Activated CD4-positive, CD25-positive, alpha-beta regulatory T cell treated with anti-CD3 and anti-CD28 coated beads, Interleukin-2, amount 50 U/mL, for 24 hours (primary cell): ENCODE data around the gene OR4L1.
"Not testable (repeated sequence)": the region's sequence is repeated elsewhere in the genome, so short reads cannot be mapped to it uniquely, and the experiment has no call there.

Experiments used
- ATAC-seq, 2 donors: fragments of 150-1000 bp; cut with Tn5 transposase; one replicate each; pipeline ENCODE4 v1.10.0; 2021; ENCODE audit warnings: mild to moderate bottlenecking in 1 of 2, moderate library complexity in 1 of 2

The OR4L1 gene, protein sequence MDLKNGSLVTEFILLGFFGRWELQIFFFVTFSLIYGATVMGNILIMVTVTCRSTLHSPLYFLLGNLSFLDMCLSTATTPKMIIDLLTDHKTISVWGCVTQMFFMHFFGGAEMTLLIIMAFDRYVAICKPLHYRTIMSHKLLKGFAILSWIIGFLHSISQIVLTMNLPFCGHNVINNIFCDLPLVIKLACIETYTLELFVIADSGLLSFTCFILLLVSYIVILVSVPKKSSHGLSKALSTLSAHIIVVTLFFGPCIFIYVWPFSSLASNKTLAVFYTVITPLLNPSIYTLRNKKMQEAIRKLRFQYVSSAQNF

DNA sequence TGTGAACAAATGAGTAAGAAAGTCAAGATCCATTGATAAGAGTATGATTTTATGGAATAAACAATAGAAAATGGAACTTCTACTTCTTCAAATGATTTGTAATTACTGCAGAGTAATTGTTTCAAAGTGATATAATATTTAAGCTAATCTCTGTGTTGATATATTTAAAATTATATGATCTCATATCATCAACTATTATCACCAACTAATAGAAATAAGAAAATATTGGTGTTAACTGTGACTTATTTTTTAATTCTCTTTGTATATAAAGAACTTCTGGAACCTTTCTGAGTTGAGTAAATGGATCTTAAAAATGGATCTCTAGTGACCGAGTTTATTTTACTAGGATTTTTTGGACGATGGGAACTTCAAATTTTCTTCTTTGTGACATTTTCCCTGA lies at the start of gene OR4L1:
OR4L1 (plus strand) TSS at position 301 of the 400 bp plus-strand sequence; CDS start at position 301, 0 bp downstream.
- ATAC-seq: no peak

DNA sequence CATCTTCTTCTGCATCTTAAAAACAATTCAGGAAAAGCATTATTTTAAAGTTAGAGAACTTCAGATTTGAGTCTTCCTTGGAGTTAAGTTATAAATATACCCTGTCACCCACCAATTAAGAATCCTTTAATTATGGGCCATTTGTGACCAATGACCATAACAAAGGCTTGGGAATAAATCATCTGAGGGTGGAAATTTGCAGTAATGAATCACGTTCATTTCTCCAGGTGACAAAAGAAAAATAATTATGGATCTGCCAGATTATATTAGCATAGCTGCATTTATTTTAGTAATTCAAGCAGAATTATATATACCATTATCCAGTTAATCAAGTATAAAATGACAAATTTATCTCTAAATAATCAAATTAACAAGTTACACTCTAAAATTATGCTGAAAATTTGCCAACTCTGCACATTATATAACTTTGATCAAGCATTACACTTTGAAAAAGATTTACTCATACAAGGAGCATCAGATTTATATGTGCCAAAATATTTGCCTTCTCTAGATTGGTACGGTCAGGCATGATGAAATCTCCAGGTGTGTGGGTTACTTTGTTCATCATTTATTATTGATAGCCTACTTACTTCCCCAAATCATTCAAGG lies 40.5 kb upstream of the OR4L1 start, which contains the start of gene OR4K14:
OR4K14 (minus strand) TSS at position 51 of the 609 bp plus-strand sequence. CDS start 4,114 bp downstream, outside the sequence.
- no peak for ATAC-seq

DNA sequence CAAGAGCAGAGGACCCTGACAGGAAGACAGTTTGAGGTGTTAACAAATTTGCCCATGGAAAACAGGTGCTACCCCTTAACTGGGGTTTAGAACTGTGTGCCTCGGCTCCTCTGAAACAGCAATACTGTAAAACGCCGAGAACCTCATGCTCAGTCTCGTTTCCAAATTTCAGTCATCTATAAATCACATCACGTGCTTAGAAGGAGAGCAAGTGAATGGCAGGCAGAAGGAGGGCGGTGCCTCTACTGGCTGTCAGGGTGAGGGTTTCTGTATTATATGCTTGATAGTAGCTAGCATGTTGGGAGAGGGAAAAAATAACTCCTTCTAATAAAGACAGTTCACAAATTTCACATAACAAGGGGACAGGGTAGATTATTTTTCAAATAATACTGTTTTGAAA lies 28.8 kb upstream of the OR4L1 start:
- ATAC-seq: no peak

DNA sequence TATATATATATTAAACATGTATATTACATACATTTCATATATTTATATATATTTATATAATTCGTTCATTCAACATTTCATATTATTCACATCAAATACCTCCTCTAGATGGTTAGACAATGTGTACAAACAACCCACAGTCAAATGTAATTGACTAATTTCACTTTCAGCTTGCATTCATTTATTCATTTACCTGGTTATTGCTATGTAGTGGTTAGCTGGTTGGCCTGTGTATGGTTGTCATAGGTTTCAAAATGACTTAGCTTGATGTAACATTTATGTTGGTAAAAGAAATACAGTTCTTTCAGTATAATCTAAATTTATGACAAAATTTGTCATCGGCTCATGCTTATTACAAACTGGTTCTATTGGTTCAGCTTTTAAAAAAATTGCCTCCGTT lies 24.4 kb upstream of the OR4L1 start:
- ATAC-seq: peak in 1 of 2 donors; percentile 25

DNA sequence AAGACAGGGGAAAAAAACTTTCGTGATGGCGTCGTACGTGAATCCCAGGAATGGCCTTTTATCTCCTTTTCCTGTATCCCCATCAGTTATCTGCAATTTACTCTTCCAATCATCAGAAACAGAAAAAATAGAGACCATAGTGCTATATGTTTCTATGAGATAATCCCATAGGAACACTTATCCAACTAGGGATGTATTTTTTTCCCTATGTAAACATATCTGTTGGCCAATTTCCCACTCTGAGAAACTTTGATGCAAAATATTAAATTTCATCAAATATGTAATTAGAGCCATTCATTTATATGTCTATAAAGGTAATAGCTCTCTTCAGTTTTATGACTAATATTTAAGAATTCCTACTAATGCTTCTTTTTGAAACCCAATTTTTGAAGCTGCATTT lies 23.9 kb upstream of the OR4L1 start, which contains the start of gene OR4K13:
OR4K13 (minus strand) TSS at position 101 of the 400 bp plus-strand sequence. CDS start 1,280 bp downstream, outside the sequence.
- ATAC-seq: no peak

DNA sequence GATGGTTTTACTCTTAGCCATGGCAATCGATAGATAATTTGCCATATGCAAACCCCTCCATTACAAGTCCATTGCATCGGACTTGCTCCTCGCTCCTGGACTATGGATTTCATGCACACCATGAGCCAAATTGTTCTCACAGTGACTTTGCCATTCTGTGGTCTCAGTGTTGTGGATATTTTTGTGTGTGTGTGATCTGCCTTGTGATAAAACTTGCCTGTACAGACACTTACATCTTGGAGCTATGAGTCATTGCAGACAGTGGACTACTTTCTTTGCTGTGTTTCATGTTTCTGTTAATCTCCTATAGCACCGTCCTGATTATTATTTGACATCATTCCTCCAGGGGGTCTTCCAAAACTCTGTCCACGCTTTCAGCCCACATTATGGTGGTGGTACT lies 15.6 kb upstream of the OR4L1 start:
- ATAC-seq: no peak

DNA sequence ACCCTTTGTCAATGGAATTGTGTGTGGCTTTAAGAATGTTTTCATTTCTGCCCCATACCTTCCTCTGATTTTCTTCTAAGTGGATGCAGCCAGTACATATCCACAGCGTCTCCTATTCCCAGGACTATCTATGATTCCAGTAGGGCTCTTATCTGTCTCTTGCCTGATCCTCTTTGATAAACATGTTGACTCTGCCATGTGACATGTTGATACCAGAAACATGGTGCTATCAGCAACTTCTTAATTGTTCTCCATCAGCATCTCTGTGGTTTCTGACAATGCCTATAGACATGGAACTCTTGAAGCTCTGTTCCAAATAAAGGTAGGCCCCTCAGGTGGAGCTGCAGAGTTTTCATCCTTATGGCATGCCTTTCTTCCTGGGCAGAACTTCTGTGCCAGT lies 11.6 kb upstream of the OR4L1 start:
- ATAC-seq: no peak

DNA sequence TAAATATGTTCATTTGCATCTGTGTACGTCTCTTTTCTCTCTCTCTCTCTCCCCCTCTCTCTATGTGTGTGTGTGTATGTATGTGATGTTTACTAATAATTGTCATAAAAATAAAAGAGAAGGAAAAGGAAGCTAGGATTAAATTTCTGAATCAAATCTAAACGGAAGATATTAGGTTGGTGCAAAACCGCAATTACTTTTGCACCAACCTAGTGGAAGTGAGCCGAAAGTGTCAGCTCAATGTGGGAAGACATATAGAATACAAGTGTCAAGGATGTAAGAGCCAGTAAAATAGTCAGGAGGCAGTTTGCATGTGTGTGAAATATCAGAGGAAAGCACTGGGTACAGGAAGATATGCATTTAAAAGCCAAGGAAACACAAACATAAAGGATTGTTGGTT lies 32.2 kb downstream of the OR4L1 start:
- no peak for ATAC-seq

DNA sequence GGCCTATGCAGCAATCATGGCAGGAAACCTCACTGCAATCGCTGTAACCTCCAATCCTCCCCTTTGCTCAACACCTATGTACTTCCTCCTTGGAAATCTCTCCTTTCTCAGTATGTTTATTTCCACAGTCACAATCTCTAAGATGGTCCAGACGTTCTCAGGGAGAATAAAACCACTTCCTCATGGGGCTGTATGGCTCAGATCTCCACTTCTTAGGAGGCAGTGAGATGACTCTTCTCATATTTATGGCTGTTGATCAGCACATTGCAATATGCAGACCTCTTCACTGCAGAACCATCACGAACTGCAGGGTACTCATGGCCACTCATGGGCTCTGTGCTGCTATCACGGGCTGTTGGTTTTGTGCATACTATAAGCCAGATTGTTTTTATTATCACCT lies 33.6 kb downstream of the OR4L1 start:
- ATAC-seq: no peak

DNA sequence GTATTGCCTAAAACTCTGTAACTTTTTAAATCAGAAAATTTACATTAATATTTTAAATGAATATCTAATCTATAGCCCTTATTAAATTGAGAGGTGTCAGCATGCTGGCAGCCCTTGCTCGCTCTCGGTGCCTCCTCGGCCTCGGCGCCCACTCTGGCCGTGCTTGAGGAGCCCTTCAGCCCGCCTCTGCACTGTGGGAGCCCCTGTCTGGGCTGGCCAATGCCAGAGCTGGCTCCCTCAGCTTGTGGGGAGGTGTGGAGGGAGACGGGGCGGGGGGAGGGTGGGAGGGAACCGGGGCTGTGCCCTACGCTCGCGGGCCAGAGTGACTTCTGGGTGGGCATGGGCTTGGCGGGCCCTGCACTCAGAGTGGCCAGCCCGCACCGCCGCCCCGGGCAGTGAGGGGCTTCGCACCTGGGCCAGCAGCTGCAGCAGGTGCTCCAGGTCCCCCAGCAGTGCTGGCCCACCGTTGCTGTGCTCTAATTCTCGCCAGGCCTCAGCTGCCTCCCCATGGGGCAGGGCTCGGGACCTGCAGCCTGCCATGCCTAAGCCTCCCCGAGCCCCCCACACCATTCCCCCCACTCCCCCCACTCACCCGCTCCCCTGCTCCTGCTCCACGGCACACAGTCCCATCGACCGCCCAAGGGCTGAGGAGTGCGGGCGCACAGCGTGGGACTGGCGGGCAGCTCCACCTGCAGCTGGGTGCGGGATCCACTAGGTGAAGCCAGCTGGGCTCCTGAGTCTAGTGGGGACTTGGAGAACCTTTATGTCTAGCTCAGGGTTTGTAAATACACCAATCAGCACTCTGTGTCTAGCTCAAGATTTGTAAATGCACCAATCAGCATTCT lies 39.3 kb downstream of the OR4L1 start:
- not testable (repeated sequence) for ATAC-seq

DNA sequence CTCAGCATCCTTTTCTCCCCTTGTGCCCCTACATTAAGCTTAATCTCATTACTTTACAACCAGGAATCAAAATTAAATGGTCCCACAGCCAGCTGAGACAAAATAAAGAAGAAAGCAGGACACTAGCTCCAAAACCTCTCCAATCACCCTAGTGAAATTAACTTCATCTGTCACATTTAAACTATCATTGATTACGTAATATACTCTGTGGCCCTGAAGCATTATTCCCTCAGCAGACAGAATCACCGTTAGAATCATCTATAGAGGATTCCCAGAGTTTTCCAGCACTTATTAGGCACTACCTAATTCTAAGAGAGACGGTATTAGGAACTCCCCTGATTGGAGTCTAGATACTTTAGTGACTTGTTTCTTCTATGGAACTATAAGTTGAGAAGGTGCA lies 50.6 kb downstream of the OR4L1 start, which contains the start of gene OR4K17:
OR4K17 (plus strand) TSS at position 302 of the 400 bp plus-strand sequence. CDS start 6,761 bp downstream, outside the sequence.
- ATAC-seq: no peak
